ENCODE results near the gene UFSP1.

The UFSP1 gene

GRCh38 chr7:100887516-100888290 is 1.8 kb downstream of the UFSP1 start:
- no peak for DNase-seq (ENCODE audit: insufficient read length, low spot score)
- FAIRE-seq: no peak
- TF ChIP-seq, protein P1, sequence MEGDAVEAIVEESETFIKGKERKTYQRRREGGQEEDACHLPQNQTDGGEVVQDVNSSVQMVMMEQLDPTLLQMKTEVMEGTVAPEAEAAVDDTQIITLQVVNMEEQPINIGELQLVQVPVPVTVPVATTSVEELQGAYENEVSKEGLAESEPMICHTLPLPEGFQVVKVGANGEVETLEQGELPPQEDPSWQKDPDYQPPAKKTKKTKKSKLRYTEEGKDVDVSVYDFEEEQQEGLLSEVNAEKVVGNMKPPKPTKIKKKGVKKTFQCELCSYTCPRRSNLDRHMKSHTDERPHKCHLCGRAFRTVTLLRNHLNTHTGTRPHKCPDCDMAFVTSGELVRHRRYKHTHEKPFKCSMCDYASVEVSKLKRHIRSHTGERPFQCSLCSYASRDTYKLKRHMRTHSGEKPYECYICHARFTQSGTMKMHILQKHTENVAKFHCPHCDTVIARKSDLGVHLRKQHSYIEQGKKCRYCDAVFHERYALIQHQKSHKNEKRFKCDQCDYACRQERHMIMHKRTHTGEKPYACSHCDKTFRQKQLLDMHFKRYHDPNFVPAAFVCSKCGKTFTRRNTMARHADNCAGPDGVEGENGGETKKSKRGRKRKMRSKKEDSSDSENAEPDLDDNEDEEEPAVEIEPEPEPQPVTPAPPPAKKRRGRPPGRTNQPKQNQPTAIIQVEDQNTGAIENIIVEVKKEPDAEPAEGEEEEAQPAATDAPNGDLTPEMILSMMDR (IDR thresholded peaks at IDR 0.05; ENCODE audit: insufficient read depth, missing control alignments): no peak

DNA sequence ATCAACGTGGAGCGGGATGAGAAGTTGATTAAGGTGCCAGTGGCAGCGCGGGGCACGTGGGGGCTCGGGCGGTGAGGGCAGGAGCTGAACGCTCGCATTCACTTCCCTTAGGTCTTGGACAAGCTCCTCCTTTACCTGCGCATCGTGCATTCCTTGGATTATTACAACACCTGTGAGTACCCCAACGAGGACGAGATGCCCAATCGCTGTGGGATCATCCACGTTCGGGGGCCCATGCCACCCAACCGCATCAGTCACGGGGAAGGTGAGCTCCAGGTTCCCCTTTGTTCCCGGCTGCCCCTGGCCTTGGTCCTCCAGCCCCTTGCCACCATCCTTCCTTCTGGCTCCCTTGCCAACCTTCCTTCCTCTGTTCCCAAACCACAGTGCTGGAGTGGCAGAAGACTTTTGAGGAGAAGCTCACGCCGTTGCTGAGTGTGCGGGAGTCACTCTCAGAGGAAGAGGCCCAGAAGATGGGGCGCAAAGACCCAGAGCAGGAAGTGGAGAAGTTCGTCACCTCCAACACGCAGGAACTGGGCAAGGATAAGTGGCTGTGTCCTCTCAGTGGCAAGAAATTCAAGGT is 2.5 kb downstream of the UFSP1 start:
- DNase-seq (ENCODE audit: insufficient read length, low spot score) (no peak), FAIRE-seq (no peak)
- TF ChIP-seq, protein P1 (IDR thresholded peaks at IDR 0.05; ENCODE audit: insufficient read depth, missing control alignments): no peak

DNA sequence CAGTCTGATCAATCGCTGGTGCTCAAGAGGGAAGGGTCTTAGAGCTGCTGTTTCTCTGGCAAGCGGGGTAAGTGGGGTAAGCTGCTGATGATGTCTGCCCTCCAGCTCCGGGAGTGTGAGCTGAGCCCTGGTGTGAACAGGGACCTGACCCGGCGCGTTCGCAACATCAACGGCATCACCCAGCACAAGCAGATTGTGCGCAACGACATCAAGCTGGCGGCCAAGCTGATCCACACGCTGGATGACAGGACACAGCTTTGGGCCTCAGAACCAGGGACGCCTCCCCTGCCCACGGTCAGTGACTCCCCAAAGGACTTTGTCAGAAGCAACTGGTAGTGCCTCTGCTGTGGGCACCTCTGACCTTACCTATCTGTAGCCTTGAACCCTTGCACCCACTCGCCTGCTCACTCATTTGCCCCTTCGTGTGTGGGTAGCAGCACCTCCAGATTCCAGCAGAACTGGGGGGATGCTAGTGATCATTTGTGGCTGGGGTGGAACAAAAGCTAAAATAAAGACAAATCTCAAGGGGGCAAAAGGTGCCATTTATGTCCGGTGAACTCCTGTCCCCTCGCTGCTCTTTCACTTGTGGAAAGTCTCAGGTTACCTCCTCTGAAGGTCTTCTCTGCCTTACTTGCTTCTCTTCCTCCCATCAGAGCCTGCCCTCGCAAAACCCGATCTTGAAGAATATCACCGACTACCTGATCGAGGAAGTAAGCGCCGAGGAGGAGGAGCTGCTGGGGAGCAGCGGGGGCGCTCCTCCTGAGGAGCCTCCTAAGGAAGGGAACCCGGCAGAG is 3.2 kb downstream of the UFSP1 start:
- no peak for FAIRE-seq
- TF ChIP-seq, protein P1 (IDR thresholded peaks at IDR 0.05; ENCODE audit: insufficient read depth, missing control alignments): no peak

DNA sequence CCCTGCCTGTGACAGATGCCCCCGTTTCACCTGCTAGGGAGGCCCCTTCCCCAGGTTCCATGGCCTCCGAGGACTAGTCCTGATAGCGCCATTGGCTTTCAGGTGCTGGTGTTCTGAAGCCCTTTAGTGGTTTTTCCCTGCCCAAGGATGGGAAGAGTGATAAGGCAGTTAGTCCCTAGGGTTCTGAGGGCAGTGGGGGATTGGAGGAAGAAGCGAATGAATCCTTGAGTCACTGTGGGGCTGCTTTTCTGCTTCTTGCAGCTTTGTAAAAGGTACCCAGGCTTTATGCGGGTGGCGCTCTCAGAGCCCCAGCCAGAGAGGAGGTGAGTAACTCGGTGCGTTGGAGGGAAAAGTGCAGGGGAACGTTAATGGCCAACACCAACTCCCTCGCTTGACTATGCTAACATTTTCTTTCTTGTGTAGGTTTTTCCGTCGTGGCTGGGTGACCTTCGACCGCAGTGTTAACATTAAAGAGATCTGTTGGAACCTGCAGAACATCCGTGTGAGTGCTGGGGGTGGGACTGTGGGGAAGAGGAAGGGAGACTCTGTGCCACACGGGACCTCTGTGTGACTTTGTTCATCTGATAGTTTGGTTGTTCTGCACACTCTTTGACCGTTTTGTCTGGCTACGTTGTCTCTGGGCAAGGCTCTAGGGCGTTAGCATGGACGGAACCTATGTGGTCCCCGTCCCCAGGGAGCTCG is 3.9 kb downstream of the UFSP1 start:
- FAIRE-seq (no peak), DNase-seq (ENCODE audit: insufficient read length, low spot score) (no peak)
- TF ChIP-seq, protein P1 (IDR thresholded peaks at IDR 0.05; ENCODE audit: insufficient read depth, missing control alignments): no peak

More for the DNA sequence above, 3.2 kb downstream of the UFSP1 start:
- DNase-seq (ENCODE audit: insufficient read length, low spot score): no peak

DNA sequence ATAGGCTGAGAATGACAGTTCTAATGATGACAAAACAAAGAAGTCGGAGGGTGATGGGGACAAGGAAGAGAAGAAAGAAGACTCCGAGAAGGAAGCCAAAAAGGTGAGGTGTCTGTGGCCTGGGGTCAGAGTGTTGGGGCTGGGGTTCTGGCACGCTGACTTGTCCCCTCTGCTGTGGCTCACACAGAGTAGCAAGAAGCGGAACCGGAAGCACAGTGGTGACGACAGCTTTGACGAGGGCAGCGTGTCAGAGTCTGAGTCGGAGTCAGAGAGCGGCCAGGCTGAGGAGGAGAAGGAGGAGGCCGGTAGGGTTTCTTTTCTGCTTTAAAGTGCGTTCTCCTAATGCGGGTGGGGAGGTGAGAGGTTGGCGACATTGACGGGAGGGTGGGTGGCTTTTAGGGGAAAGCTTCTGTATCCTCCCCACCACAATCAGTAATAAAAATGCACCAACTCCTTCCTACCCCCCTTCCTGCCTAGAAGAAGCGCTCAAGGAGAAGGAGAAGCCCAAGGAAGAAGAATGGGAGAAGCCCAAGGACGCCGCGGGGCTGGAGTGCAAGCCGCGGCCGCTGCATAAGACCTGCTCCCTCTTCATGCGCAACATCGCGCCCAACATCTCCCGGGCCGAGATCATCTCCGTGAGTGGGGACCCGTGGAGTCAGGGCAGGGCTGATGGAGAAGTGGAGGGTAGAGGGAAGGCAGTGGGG is 4.6 kb downstream of the UFSP1 start:
- FAIRE-seq (no peak), DNase-seq (ENCODE audit: insufficient read length, low spot score) (no peak)

More for the DNA sequence above, 4.6 kb downstream of the UFSP1 start:
- TF ChIP-seq, protein P1 (IDR thresholded peaks at IDR 0.05; ENCODE audit: insufficient read depth, missing control alignments): no peak
